Mesothelial cell of epicardium (in vitro differentiated cells): ENCODE results near the gene TTC22. TPM values are rescaled to one million over a fixed set of nuclear protein-coding genes. Genes with fewer than 3 reads are reported as not detected.

Source experiments
- DNase-seq, 2 experiments: peaks; one replicate each; pipeline ENCODE4 v3.0.0; 2021; ENCODE audit warnings: low spot score in 2 of 2; ENCODE audit not compliant: unreplicated experiment in 2 of 2
- H3K27ac Mint-ChIP-seq: 2 replicates; pipeline ENCODE4 v1.8.0; 2021; ENCODE audit warnings: mixed read lengths
- H3K27me3 Mint-ChIP-seq: 2 replicates; pipeline ENCODE4 v1.8.0; 2021; ENCODE audit warnings: low read depth, mixed read lengths
- H3K36me3 Mint-ChIP-seq: 2 replicates; pipeline ENCODE4 v1.8.0; 2021; ENCODE audit warnings: mixed read lengths
- H3K4me1 Mint-ChIP-seq: 2 replicates; pipeline ENCODE4 v1.8.0; 2021; ENCODE audit warnings: mixed read lengths
- H3K4me3 Mint-ChIP-seq: 2 replicates; pipeline ENCODE4 v1.8.0; 2021; ENCODE audit warnings: mild to moderate bottlenecking, moderate library complexity, mixed read lengths
- H3K9me3 Mint-ChIP-seq: 2 replicates; pipeline ENCODE4 v1.8.0; 2021; ENCODE audit warnings: mixed read lengths
- CTCF ChIP-seq: fragments of 200-600 bp; sonication (generic); IDR thresholded peaks from one replicate; pipeline ENCODE4 v1.5.0; 2021; ENCODE audit warnings: antibody characterized with exemption; ENCODE audit not compliant: unreplicated experiment
- total RNA-seq: library from RNA; stranded (reverse); gene quantifications from 3 replicates; pipeline ENCODE4 v1.2.1, GENCODE V29; 2021

TTC22 gene
- total RNA-seq, 1 donor from 2014 or later: 1.3 TPM

- Mint-ChIP-seq H3K27ac (no peak overlapping the region), H3K36me3 (peaks cover 6% of the 10 kb centered on the region), H3K4me1 (no peaks in the 10 kb centered on the region)
Observed at GRCh38 chr1:54748094-54748835, 52.9 kb downstream of the TTC22 start.

GRCh38 chr1:54745864-54746263, 55.3 kb downstream of the TTC22 start:
- Mint-ChIP-seq H3K4me3 (no peak overlapping the region), H3K9me3 (no peaks in the 10 kb centered on the region), H3K36me3 (peaks cover 16% of the 10 kb centered on the region), H3K27me3 (peaks cover 2% of the 10 kb centered on the region), H3K4me1 (no peaks in the 10 kb centered on the region), H3K27ac (no peak overlapping the region)
- DNase-seq: no peak
- TF ChIP-seq CTCF: no peak

More at GRCh38 chr1:54748094-54748835, 52.9 kb downstream of the TTC22 start:
- no peak for DNase-seq
- no peak for TF ChIP-seq CTCF
- H3K9me3 Mint-ChIP-seq: no peaks in the 10 kb centered on the region
- no peak overlapping the region for H3K4me3 Mint-ChIP-seq
- H3K27me3 Mint-ChIP-seq: peaks cover 2% of the 10 kb centered on the region

GRCh38 chr1:54745274-54745673, 55.8 kb downstream of the TTC22 start:
- DNase-seq: no peak
- Mint-ChIP-seq H3K27me3 (peaks cover 2% of the 10 kb centered on the region), H3K4me1 (no peaks in the 10 kb centered on the region), H3K9me3 (no peaks in the 10 kb centered on the region), H3K36me3 (peaks cover 17% of the 10 kb centered on the region), H3K27ac (no peak overlapping the region), H3K4me3 (no peak overlapping the region)
- no peak for TF ChIP-seq CTCF

- no peak for TF ChIP-seq CTCF
- DNase-seq: no peak
- peaks cover under 1% of the 10 kb centered on the region for H3K27me3 Mint-ChIP-seq
- no peak overlapping the region for H3K27ac Mint-ChIP-seq
- H3K4me1 Mint-ChIP-seq: no peaks in the 10 kb centered on the region
- H3K36me3 Mint-ChIP-seq: peaks cover 21% of the 10 kb centered on the region
- H3K4me3 Mint-ChIP-seq: no peak overlapping the region
- H3K9me3 Mint-ChIP-seq: no peaks in the 10 kb centered on the region
Observed at GRCh38 chr1:54744696-54745095, 56.4 kb downstream of the TTC22 start.

- no peaks in the 10 kb centered on the region for H3K9me3 Mint-ChIP-seq
- no peak overlapping the region for H3K27ac Mint-ChIP-seq
- H3K4me3 Mint-ChIP-seq: no peak overlapping the region
- H3K27me3 Mint-ChIP-seq: no peaks in the 10 kb centered on the region
- TF ChIP-seq CTCF: no peak
- no peak for DNase-seq
- no peaks in the 10 kb centered on the region for H3K4me1 Mint-ChIP-seq
- peaks cover 26% of the 10 kb centered on the region for H3K36me3 Mint-ChIP-seq
Observed at GRCh38 chr1:54743416-54744226, 57.5 kb downstream of the TTC22 start.
